Measurements from ENCODE around the gene OR1K1.

- TF ChIP-seq, protein P1, sequence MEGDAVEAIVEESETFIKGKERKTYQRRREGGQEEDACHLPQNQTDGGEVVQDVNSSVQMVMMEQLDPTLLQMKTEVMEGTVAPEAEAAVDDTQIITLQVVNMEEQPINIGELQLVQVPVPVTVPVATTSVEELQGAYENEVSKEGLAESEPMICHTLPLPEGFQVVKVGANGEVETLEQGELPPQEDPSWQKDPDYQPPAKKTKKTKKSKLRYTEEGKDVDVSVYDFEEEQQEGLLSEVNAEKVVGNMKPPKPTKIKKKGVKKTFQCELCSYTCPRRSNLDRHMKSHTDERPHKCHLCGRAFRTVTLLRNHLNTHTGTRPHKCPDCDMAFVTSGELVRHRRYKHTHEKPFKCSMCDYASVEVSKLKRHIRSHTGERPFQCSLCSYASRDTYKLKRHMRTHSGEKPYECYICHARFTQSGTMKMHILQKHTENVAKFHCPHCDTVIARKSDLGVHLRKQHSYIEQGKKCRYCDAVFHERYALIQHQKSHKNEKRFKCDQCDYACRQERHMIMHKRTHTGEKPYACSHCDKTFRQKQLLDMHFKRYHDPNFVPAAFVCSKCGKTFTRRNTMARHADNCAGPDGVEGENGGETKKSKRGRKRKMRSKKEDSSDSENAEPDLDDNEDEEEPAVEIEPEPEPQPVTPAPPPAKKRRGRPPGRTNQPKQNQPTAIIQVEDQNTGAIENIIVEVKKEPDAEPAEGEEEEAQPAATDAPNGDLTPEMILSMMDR (IDR thresholded peaks at IDR 0.05), result no peak
- no peak for TF ChIP-seq POLR2A (IDR thresholded peaks at IDR 0.05)
Measured at GRCh38 chr9:122767817-122768216, 32.1 kb upstream of the OR1K1 start.

Data from heart left ventricle (tissue), 13 donors.